Adrenal gland (tissue), 12 donors: ENCODE results near the gene NACAD. TPM values are rescaled to one million over a fixed set of nuclear protein-coding genes. Genes with fewer than 3 reads are reported as not detected.

Source experiments
- DNase-seq, 7 donors: peaks; one replicate each; pipeline ENCODE4 v3.0.0-alpha.2; 2019 to 2020
- H3K27ac ChIP-seq, 5 donors: fragments of 200-600 bp; sonication (generic) in 4 of 5; 1 replicate in 3 of 5; 2 replicates in 2 of 5; pipeline versions ENCODE4 v1.5.1 to v1.8.0; 2016 to 2020; ENCODE audit warnings: mild to moderate bottlenecking in 1 of 5
- H3K27me3 ChIP-seq: fragments of 200-600 bp; 2 replicates; pipeline ENCODE4 v1.8.0; 2021
- H3K36me3 ChIP-seq, 2 donors: fragments of 200-600 bp; replicated peaks in 1 of 2; 1 replicate in 1 of 2; 2 replicates in 1 of 2; pipeline versions ENCODE4 v1.5.1 to v1.8.0; 2018 to 2022
- H3K4me1 ChIP-seq, 2 donors: fragments of 200-600 bp; replicated peaks in 1 of 2; 1 replicate in 1 of 2; 2 replicates in 1 of 2; pipeline versions ENCODE4 v1.5.1 to v1.8.0; 2018 to 2021
- H3K4me3 ChIP-seq, 4 donors: fragments of 200-600 bp; sonication (generic) in 3 of 4; one replicate each; pipeline ENCODE4 v1.5.1; 2016 to 2018
- H3K9me3 ChIP-seq, 3 donors: fragments of 200-600 bp; sonication (generic) in 1 of 3; replicated peaks in 1 of 3; 1 replicate in 2 of 3; 2 replicates in 1 of 3; pipeline versions ENCODE4 v1.5.1 to v1.8.0; 2016 to 2021
- CTCF ChIP-seq, 6 experiments: fragments of 450-650 bp in 4 of 6; fragments of 200-600 bp in 2 of 6; sonication (generic) in 1 of 6; IDR thresholded peaks; 1 replicate in 5 of 6; 2 replicates in 1 of 6; pipeline versions ENCODE4 v1.5.1 to v1.8.0; 2016 to 2021; ENCODE audit warnings: antibody characterized with exemption in 6 of 6, mild to moderate bottlenecking in 2 of 6, moderate library complexity in 1 of 6
- POLR2A ChIP-seq, 2 donors: fragments of 450-650 bp; IDR thresholded peaks; one replicate each; pipeline ENCODE4 v1.6.1; 2017; ENCODE audit warnings: antibody characterized with exemption in 2 of 2, mild to moderate bottlenecking in 2 of 2, moderate library complexity in 1 of 2
- WGBS, 4 donors: extraction: QIAGEN DNeasy Blood & Tissue Kit in 2 of 4; methylation state at CpG; one replicate each; pipeline versions ENCODE4 v1.1.5 to v1.1.7; 2013 to 2017; 5-methylcytosine and 5-hydroxymethylcytosine counted together
- intact Hi-C, 2 donors: fragments of 100-400 bp; cut with DNase I; formaldehyde crosslinking; loops; one replicate each; pipeline versions ENCODE4 v1.14.1 to v1.15.0; 2022 to 2023
- polyA plus RNA-seq, 3 donors: library from polyadenylated mRNA; stranded (reverse); fragments of 200-250 nt in 2 of 3; fragments of 350-450 nt in 1 of 3; fragmentation: Illumina TruSeq in 1 of 3; extraction: RNeasy Lipid Tissue Mini Kit (QIAGEN cat#74804) in 1 of 3; gene quantifications; one replicate each; pipeline ENCODE4 v1.2.3, GENCODE V29; 2013 to 2014
- total RNA-seq, 9 donors: library from RNA; depleted of rRNA in 4 of 9; stranded (reverse); fragments of >200 nt in 4 of 9; fragments of 120-200 nt in 1 of 9; fragmentation: NEBNext Ultra II Directional in 1 of 9; extraction: Animal tissue kit (Norgen Biotek cat#: 25700) in 1 of 9; gene quantifications; one replicate each; pipeline versions ENCODE4 v1.1.0 to v1.2.4, GENCODE V29; 2013 to 2023
- donor health status: healthy with polysubstance abuse.
- donor health status: Bipolar disorder and iron deficiency.
- donor health status: DM: yes; HTN: yes; CAD: no.
- donor health status: DM: no; HTN: no; CAD: no.
- donor health status: DM: no; HTN: no; CAD: no.
- donor health status: DM: yes; HTN: yes; CAD: no.

The NACAD gene
- total and polyA plus RNA-seq, 12 donors = 0.93 to 12.1 (median 2.4) TPM

GRCh38 chr7:45072131-45073030 lies 16.4 kb downstream of the NACAD start:
- H3K4me1 ChIP-seq = no peaks in the 10 kb centered on the region
- H3K36me3 ChIP-seq = peaks cover 0 to 81% of the 10 kb centered on the region in 2 donors
- no peak for TF ChIP-seq POLR2A (IDR thresholded peaks at IDR 0.05)
- no peak for TF ChIP-seq CTCF (IDR thresholded peaks at IDR 0.05)
- DNase-seq = no peak
- H3K4me3 ChIP-seq = no peak overlapping the region
- 89 to 91% (median 90%) methylated on average over 12 to 13 of the region's 13 CpGs for WGBS, 4 donors
- no peaks in the 10 kb centered on the region for H3K9me3 ChIP-seq
- no peaks in the 10 kb centered on the region for H3K27me3 ChIP-seq
- no peak overlapping the region for H3K27ac ChIP-seq
- intact Hi-C loops = no loop called here

- TF ChIP-seq POLR2A (IDR thresholded peaks at IDR 0.05) = no peak
- TF ChIP-seq CTCF (IDR thresholded peaks at IDR 0.05) = no peak
- H3K9me3 ChIP-seq = no peaks in the 10 kb centered on the region
- DNase-seq = peak in 1 of 7 donors; percentile 50
- H3K4me1 ChIP-seq = no peaks in the 10 kb centered on the region
- intact Hi-C loops = no loop called here
- no peak overlapping the region for H3K4me3 ChIP-seq
- WGBS, 4 donors = 78 to 89% (median 81%) methylated on average over 3 of the region's 3 CpGs
- H3K27ac ChIP-seq = no peak overlapping the region
- no peaks in the 10 kb centered on the region for H3K27me3 ChIP-seq
- H3K36me3 ChIP-seq = peaks cover 0 to 74% of the 10 kb centered on the region in 2 donors
Measured at GRCh38 chr7:45071528-45071927, 17.2 kb downstream of the NACAD start.

GRCh38 chr7:45070254-45070642 lies 18.5 kb downstream of the NACAD start:
- intact Hi-C loops = no loop called here
- Histone ChIP-seq H3K4me3 (no peak overlapping the region), H3K36me3 (peaks cover 0 to 62% of the 10 kb centered on the region in 2 donors), H3K9me3 (no peaks in the 10 kb centered on the region), H3K4me1 (no peaks in the 10 kb centered on the region), H3K27me3 (no peaks in the 10 kb centered on the region), H3K27ac (no peak overlapping the region)
- TF ChIP-seq POLR2A (IDR thresholded peaks at IDR 0.05) = no peak
- no peak for TF ChIP-seq CTCF (IDR thresholded peaks at IDR 0.05)
- WGBS, 4 donors = 67 to 100% (median 90%) methylated on average over 1 of the region's 1 CpG
- DNase-seq = peak in 1 of 7 donors; percentile 5

GRCh38 chr7:45069444-45070253 lies 19.1 kb downstream of the NACAD start:
- Histone ChIP-seq H3K36me3 (peaks cover 0 to 58% of the 10 kb centered on the region in 2 donors), H3K27ac (no peak overlapping the region)

More at GRCh38 chr7:45069444-45070253, 19.1 kb downstream of the NACAD start:
- WGBS, 4 donors = 90 to 95% (median 91%) methylated on average over 5 to 15 of the region's 15 CpGs
- no peaks in the 10 kb centered on the region for H3K9me3 ChIP-seq
- no peaks in the 10 kb centered on the region for H3K4me1 ChIP-seq
- TF ChIP-seq POLR2A (IDR thresholded peaks at IDR 0.05) (no peak), CTCF (IDR thresholded peaks at IDR 0.05) (no peak)
- no peaks in the 10 kb centered on the region for H3K27me3 ChIP-seq
- H3K4me3 ChIP-seq = no peak overlapping the region
- intact Hi-C loops = no loop called here
- DNase-seq = peak in 1 of 7 donors; percentile 41
